K562 (cell line): ENCODE measurements around the gene METTL25B. TPM values are rescaled to one million over a fixed set of nuclear protein-coding genes. Genes with fewer than 3 reads are reported as not detected.
A peak's percentile ranks its signal among the peaks of the same experiment; 100 is the strongest.

ENCODE experiments used
- C11orf30 ChIP-seq: fragments of 450-650 bp; IDR thresholded peaks from 2 replicates; pipeline ENCODE4 v1.6.1; 2016; ENCODE audit warnings: low read depth, mild to moderate bottlenecking
- CAMTA2 ChIP-seq: fragments of 250-450 bp; sonication (Bioruptor Pico); conservative IDR thresholded peaks from 2 replicates; pipeline ENCODE4 v1.5.1; 2022
- CBFA2T3 ChIP-seq: fragments of 450-650 bp; IDR thresholded peaks from 2 replicates; pipeline ENCODE4 v1.6.1; 2017
- CBX1 ChIP-seq: sonication (generic); IDR thresholded peaks from 2 replicates; pipeline ENCODE4 v1.6.1; 2016; ENCODE audit warnings: antibody characterized with exemption, low read depth, mild to moderate bottlenecking
- CBX5 ChIP-seq: IDR thresholded peaks from 2 replicates; pipeline ENCODE4 v1.6.1; 2014; ENCODE audit warnings: low read depth, borderline replicate concordance
- DPF2 ChIP-seq: fragments of 450-650 bp; IDR thresholded peaks from 2 replicates; pipeline ENCODE4 v1.6.1; 2016
- ELF1 ChIP-seq: fragments of 200-800 bp; sonication (Bioruptor generic); IDR thresholded peaks from 2 replicates; pipeline ENCODE4 v1.6.1; 2016; ENCODE audit warnings: missing genetic modification characterization, missing compliant biosample characterization
- FOS ChIP-seq: IDR thresholded peaks from 3 replicates; pipeline ENCODE4 v1.6.1; 2011; ENCODE audit not compliant: insufficient read length; ENCODE audit errors: extremely low read depth
- GATA2 ChIP-seq: sonication (generic); formaldehyde crosslinking; IDR thresholded peaks from 2 replicates; pipeline ENCODE4 v1.4.0; 2020; ENCODE audit warnings: mild to moderate bottlenecking, missing genetic modification reagents
- GTF2E2 ChIP-seq: fragments of 200-800 bp; sonication (Bioruptor generic); IDR thresholded peaks from 2 replicates; pipeline ENCODE4 v1.6.1; 2016; ENCODE audit warnings: missing genetic modification characterization, missing compliant biosample characterization
- HIVEP1 ChIP-seq: fragments of 250-450 bp; sonication (Bioruptor Pico); IDR thresholded peaks from 2 replicates; pipeline ENCODE4 v1.4.0; 2020; ENCODE audit warnings: mild to moderate bottlenecking
- IRF2 ChIP-seq: sonication (generic); formaldehyde crosslinking; IDR thresholded peaks from 2 replicates; pipeline ENCODE4 v1.8.1; 2022; ENCODE audit warnings: mild to moderate bottlenecking, missing genetic modification reagents
- MAFF ChIP-seq: IDR thresholded peaks from 2 replicates; pipeline ENCODE4 v1.6.1; 2012; ENCODE audit warnings: low read length, improper control_type of control experiment
- MAFG ChIP-seq: fragments of 450-650 bp; conservative IDR thresholded peaks from 2 replicates; pipeline ENCODE4 v1.6.1; 2016; ENCODE audit warnings: missing genetic modification characterization, missing compliant biosample characterization
- NR3C1 ChIP-seq: sonication (generic); formaldehyde crosslinking; IDR thresholded peaks from 2 replicates; pipeline ENCODE4 v1.8.1; 2022; ENCODE audit warnings: missing genetic modification reagents
- POLR3G ChIP-seq: IDR thresholded peaks from 2 replicates; pipeline ENCODE4 v1.6.1; 2011; ENCODE audit not compliant: insufficient read length, insufficient replicate concordance; ENCODE audit errors: extremely low read depth
- PURB ChIP-seq: sonication (generic); formaldehyde crosslinking; IDR thresholded peaks from 2 replicates; pipeline ENCODE4 v1.9.0; 2021; ENCODE audit warnings: low read depth, mild to moderate bottlenecking, missing genetic modification reagents
- SETDB1 ChIP-seq: IDR thresholded peaks from one replicate; pipeline ENCODE4 v1.6.1; 2012; ENCODE audit warnings: low read length, control low read depth, inconsistent platforms
- STAG1 ChIP-seq: sonication (generic); formaldehyde crosslinking; IDR thresholded peaks from 2 replicates; pipeline ENCODE4 v1.5.0; 2020; ENCODE audit warnings: missing genetic modification reagents, borderline replicate concordance
- TAF15 ChIP-seq: fragments of 200-400 bp; formaldehyde crosslinking; IDR thresholded peaks from 2 replicates; pipeline ENCODE4 v1.6.1; 2017; ENCODE audit warnings: mild to moderate bottlenecking, low read depth, low read length, moderate library complexity
- TARDBP ChIP-seq: fragments of 450-650 bp; IDR thresholded peaks from 2 replicates; pipeline ENCODE4 v1.6.1; 2016
- TCF7L2 ChIP-seq: fragments of 150-350 bp; IDR thresholded peaks from 2 replicates; pipeline ENCODE4 v1.6.1; 2016; ENCODE audit warnings: low read depth, mild to moderate bottlenecking, low read length, moderate library complexity
- TEAD1 ChIP-seq, 2 experiments: fragments of 450-650 bp in 1 of 2; sonication (generic) in 1 of 2; formaldehyde crosslinking; IDR thresholded peaks; 2 replicates each; pipeline versions ENCODE4 v1.4.0 to v1.8.0; 2020 to 2022; ENCODE audit warnings: mild to moderate bottlenecking in 2 of 2, missing genetic modification reagents in 1 of 2
- ZNF165 ChIP-seq: fragments of 250-450 bp; sonication (Bioruptor Pico); IDR thresholded peaks from 2 replicates; pipeline ENCODE4 v1.4.0; 2020; ENCODE audit warnings: borderline replicate concordance
- ZNF316 ChIP-seq: fragments of 450-650 bp; IDR thresholded peaks from 2 replicates; pipeline ENCODE4 v1.6.1; 2016
- ZNF436 ChIP-seq: fragments of 250-450, 450-650 bp; sonication (Bioruptor Pico); formaldehyde crosslinking; IDR thresholded peaks from 2 replicates; pipeline ENCODE4 v1.7.0; 2020; ENCODE audit warnings: mild to moderate bottlenecking
- ZNF507 ChIP-seq: conservative IDR thresholded peaks from 2 replicates; pipeline ENCODE4 v1.6.1; 2017; ENCODE audit warnings: missing genetic modification characterization, missing compliant biosample characterization
- ZNF766 ChIP-seq: fragments of 200-800 bp; sonication (Bioruptor generic); conservative IDR thresholded peaks from 2 replicates; pipeline ENCODE4 v1.6.1; 2016; ENCODE audit warnings: missing genetic modification characterization, missing compliant biosample characterization
- polyA plus RNA-seq, 8 experiments: library from polyadenylated mRNA; depleted of rRNA in 4 of 8; stranded (reverse) in 5 of 8; unstranded in 3 of 8; fragments of >200 nt; fragmentation: Nextera tagmentation in 2 of 8; fragmentation: Illumina TruSeq in 1 of 8; extraction: Ambion mirVana in 2 of 8; extraction: Trizol in 1 of 8; gene quantifications; 2 replicates each; pipeline versions ENCODE4 v1.2.1 to v1.2.3, GENCODE V29; 2011 to 2014; ENCODE audit warnings: inconsistent platforms in 1 of 8, missing spikeins in 1 of 8
- total RNA-seq, 7 experiments: library from RNA; depleted of rRNA in 6 of 7; stranded (reverse); fragments of >200 nt in 6 of 7; fragmentation: Illumina TruSeq in 2 of 7; extraction: Trizol in 2 of 7; gene quantifications; 2 replicates each; pipeline versions ENCODE4 v1.2.1 to v1.2.3, GENCODE V29; 2011 to 2021; ENCODE audit warnings: low replicate concordance in 1 of 7
- TF ChIP-seq, protein P1 (sequence below): IDR thresholded peaks from 2 replicates; pipeline ENCODE4 v1.6.1; 2014; ENCODE audit warnings: antibody characterized with exemption
- TF ChIP-seq, protein P2 (sequence below), 3 experiments: fragments of 200-800 bp in 1 of 3; fragments of 250-450 bp in 1 of 3; fragments of 450-650 bp in 1 of 3; sonication (Bioruptor Pico) in 1 of 3; sonication (Bioruptor generic) in 1 of 3; formaldehyde crosslinking in 1 of 3; IDR thresholded peaks; 2 replicates each; pipeline versions ENCODE4 v1.6.1 to v1.8.0; 2016 to 2022; ENCODE audit warnings: mild to moderate bottlenecking in 2 of 3, missing genetic modification characterization in 2 of 3, missing compliant biosample characterization in 1 of 3, moderate library complexity in 1 of 3

Gene METTL25B
- total and polyA plus RNA-seq, 9 of the 15 experiments (the other 6 are each of a cell fraction or from before 2014, with no cell fraction given): 7.7 to 48.3 (median 33.1) TPM

DNA sequence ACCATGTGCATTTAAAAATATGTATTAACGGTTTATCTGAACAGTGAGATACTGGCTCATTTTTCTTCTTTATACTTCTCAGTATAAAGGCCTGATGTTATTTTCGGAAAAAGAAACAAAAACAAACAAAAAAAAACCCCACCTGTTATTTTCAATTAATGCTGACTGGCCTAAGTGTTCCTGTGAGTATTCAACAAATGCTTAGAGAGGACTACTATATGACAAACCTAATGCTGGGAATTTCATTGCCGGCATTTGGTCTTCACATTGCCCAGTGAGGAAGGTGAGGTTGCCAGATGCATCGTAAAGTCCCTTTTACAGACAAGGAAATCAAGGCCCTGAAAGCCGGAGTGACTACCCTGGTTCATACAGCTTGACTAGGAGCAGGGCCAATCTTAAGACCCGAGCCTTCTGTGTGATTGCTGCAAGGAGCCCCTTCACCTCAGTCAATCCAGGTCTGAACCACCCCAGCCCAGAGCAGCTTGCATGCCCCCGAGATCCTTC lies 12.0 kb downstream of the METTL25B start (continued):
- TF ChIP-seq, protein P1, sequence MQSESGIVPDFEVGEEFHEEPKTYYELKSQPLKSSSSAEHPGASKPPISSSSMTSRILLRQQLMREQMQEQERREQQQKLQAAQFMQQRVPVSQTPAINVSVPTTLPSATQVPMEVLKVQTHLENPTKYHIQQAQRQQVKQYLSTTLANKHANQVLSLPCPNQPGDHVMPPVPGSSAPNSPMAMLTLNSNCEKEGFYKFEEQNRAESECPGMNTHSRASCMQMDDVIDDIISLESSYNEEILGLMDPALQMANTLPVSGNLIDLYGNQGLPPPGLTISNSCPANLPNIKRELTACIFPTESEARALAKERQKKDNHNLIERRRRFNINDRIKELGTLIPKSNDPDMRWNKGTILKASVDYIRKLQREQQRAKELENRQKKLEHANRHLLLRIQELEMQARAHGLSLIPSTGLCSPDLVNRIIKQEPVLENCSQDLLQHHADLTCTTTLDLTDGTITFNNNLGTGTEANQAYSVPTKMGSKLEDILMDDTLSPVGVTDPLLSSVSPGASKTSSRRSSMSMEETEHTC: no peak
- no peak for TF ChIP-seq SETDB1
- no peak for TF ChIP-seq ELF1 (tag)
- TF ChIP-seq IRF2 (CRISPR knock-in tag): no peak
- peak; percentile 33; the same call in 1 of the 2 replicates for TF ChIP-seq MAFG (tag)
- no peak for TF ChIP-seq TEAD1 (CRISPR knock-in tag; IDR thresholded peaks at IDR 0.05)
- 0 out of 2 replicates have a peak, but pooled peaks have one; percentile 26 for TF ChIP-seq DPF2
- peak; percentile 90 for TF ChIP-seq ZNF316
- TF ChIP-seq MAFF: peak; percentile 36
- no peak for TF ChIP-seq PURB (CRISPR knock-in tag)
- TF ChIP-seq ZNF507 (tag): no peak
- TF ChIP-seq ZNF436 (CRISPR knock-in tag): no peak
- TF ChIP-seq FOS: no peak
- TF ChIP-seq, protein P2, sequence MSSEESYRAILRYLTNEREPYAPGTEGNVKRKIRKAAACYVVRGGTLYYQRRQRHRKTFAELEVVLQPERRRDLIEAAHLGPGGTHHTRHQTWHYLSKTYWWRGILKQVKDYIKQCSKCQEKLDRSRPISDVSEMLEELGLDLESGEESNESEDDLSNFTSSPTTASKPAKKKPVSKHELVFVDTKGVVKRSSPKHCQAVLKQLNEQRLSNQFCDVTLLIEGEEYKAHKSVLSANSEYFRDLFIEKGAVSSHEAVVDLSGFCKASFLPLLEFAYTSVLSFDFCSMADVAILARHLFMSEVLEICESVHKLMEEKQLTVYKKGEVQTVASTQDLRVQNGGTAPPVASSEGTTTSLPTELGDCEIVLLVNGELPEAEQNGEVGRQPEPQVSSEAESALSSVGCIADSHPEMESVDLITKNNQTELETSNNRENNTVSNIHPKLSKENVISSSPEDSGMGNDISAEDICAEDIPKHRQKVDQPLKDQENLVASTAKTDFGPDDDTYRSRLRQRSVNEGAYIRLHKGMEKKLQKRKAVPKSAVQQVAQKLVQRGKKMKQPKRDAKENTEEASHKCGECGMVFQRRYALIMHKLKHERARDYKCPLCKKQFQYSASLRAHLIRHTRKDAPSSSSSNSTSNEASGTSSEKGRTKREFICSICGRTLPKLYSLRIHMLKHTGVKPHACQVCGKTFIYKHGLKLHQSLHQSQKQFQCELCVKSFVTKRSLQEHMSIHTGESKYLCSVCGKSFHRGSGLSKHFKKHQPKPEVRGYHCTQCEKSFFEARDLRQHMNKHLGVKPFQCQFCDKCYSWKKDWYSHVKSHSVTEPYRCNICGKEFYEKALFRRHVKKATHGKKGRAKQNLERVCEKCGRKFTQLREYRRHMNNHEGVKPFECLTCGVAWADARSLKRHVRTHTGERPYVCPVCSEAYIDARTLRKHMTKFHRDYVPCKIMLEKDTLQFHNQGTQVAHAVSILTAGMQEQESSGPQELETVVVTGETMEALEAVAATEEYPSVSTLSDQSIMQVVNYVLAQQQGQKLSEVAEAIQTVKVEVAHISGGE (CRISPR knock-in tag; IDR thresholded peaks at IDR 0.05): no peak
- no peak for TF ChIP-seq GTF2E2 (tag)
- 0 out of 2 replicates have a peak, but pooled peaks have one; percentile 8 for TF ChIP-seq CBX1
- no peak for TF ChIP-seq POLR3G
- no peak for TF ChIP-seq NR3C1 (CRISPR knock-in tag)
- no peak for TF ChIP-seq CBX5
- no peak for TF ChIP-seq CBFA2T3
- TF ChIP-seq C11orf30: peak; percentile 62; the same call in 1 of the 2 replicates
- TF ChIP-seq TAF15: no peak
- TF ChIP-seq CAMTA2 (CRISPR knock-in tag): no peak
- no peak for TF ChIP-seq TCF7L2
- TF ChIP-seq ZNF766 (CRISPR knock-in tag): no peak
- TF ChIP-seq HIVEP1 (CRISPR knock-in tag): no peak
- no peak for TF ChIP-seq GATA2 (CRISPR knock-in tag)
- TF ChIP-seq STAG1: no peak
- TF ChIP-seq TARDBP: no peak
- TF ChIP-seq ZNF165 (CRISPR knock-in tag): no peak
